Astrocyte of the cerebellum (primary cell): ENCODE measurements around the gene NDUFAF8.

Source experiments
- DNase-seq: peaks from one replicate; pipeline ENCODE4 v3.0.0-alpha.2; 2011; ENCODE audit warnings: low read depth
- H3K4me3 ChIP-seq: 2 replicates; pipeline ENCODE4 v1.5.1; 2011; ENCODE audit warnings: mild to moderate bottlenecking, low read depth, low read length, moderate library complexity
- CTCF ChIP-seq: IDR thresholded peaks from 2 replicates; pipeline ENCODE4 v1.5.1; 2012; ENCODE audit warnings: low read length, low read depth, moderate library complexity, mild to moderate bottlenecking; ENCODE audit errors: missing control alignments
- in situ Hi-C: cut with HindIII; loops from 2 replicates; pipeline ENCODE4 v1.10.0; 2017; ENCODE audit warnings: low sequenced_read_pairs

NDUFAF8 gene

GRCh38 chr17:81271226-81271625 is 32.1 kb downstream of the NDUFAF8 start:
- H3K4me3 ChIP-seq: no peak overlapping the region
- no peak for DNase-seq
- TF ChIP-seq CTCF: no peak
- in situ Hi-C loops: no loop called here

GRCh38 chr17:81272616-81273015 is 33.5 kb downstream of the NDUFAF8 start:
- H3K4me3 ChIP-seq: no peak overlapping the region
- DNase-seq: no peak
- in situ Hi-C loops: no loop called here
- TF ChIP-seq CTCF: no peak

- in situ Hi-C loops: no loop called here
- no peak for TF ChIP-seq CTCF
- H3K4me3 ChIP-seq: no peak overlapping the region
- DNase-seq: no peak
Measured at GRCh38 chr17:81273698-81274470, 34.8 kb downstream of the NDUFAF8 start.

- in situ Hi-C loops: no loop called here
- no peak for TF ChIP-seq CTCF
- H3K4me3 ChIP-seq: no peak overlapping the region
- DNase-seq: no peak
Measured at GRCh38 chr17:81274471-81274855, 35.3 kb downstream of the NDUFAF8 start.

- no peak for DNase-seq
- in situ Hi-C loops: no loop called here
- TF ChIP-seq CTCF: no peak
- no peak overlapping the region for H3K4me3 ChIP-seq
Measured at GRCh38 chr17:81276781-81277180, 37.7 kb downstream of the NDUFAF8 start.

- TF ChIP-seq CTCF: no peak
- in situ Hi-C loops: no loop called here
- no peak overlapping the region for H3K4me3 ChIP-seq
- DNase-seq: no peak
Measured at GRCh38 chr17:81277421-81277820, 38.3 kb downstream of the NDUFAF8 start.
